Gastroesophageal sphincter (tissue), 4 donors: ENCODE data around the gene VAV3. TPM values are rescaled to one million over a fixed set of nuclear protein-coding genes. Genes with fewer than 3 reads are reported as not detected.

Experiments used
- ATAC-seq: fragments of 150-250 bp; one replicate; pipeline ENCODE4 v1.9.1; 2016; ENCODE audit warnings: mild to moderate bottlenecking, moderate library complexity
- H3K27ac ChIP-seq, 4 donors: fragments of 200-600 bp; sonication (generic) in 3 of 4; 1 replicate in 3 of 4; 2 replicates in 1 of 4; pipeline ENCODE4 v1.5.1; 2016 to 2019
- H3K27me3 ChIP-seq: fragments of 200-600 bp; sonication (generic); one replicate; pipeline ENCODE4 v1.5.1; 2019
- H3K36me3 ChIP-seq, 2 donors: fragments of 200-600 bp; sonication (generic); one replicate each; pipeline ENCODE4 v1.5.1; 2019; ENCODE audit warnings: control low read depth in 1 of 2
- H3K4me1 ChIP-seq, 3 donors: fragments of 200-600 bp; sonication (generic); 1 replicate in 2 of 3; 2 replicates in 1 of 3; pipeline ENCODE4 v1.5.1; 2016 to 2019; ENCODE audit warnings: control low read depth in 2 of 3
- H3K4me3 ChIP-seq, 2 donors: fragments of 200-600 bp; sonication (generic); one replicate each; pipeline ENCODE4 v1.5.1; 2019; ENCODE audit warnings: mild to moderate bottlenecking in 1 of 2, moderate library complexity in 1 of 2
- H3K9me3 ChIP-seq, 3 donors: fragments of 200-600 bp; sonication (generic); one replicate each; pipeline ENCODE4 v1.5.1; 2017 to 2019; ENCODE audit warnings: control low read depth in 2 of 3
- EP300 ChIP-seq: sonication (generic); formaldehyde crosslinking; IDR thresholded peaks from one replicate; pipeline ENCODE4 v1.6.1; 2017; ENCODE audit warnings: antibody characterized with exemption, mild to moderate bottlenecking
- POLR2A ChIP-seq, 2 donors: fragments of 450-650 bp; IDR thresholded peaks; one replicate each; pipeline ENCODE4 v1.6.1; 2017; ENCODE audit warnings: antibody characterized with exemption in 2 of 2, mild to moderate bottlenecking in 2 of 2, moderate library complexity in 1 of 2
- POLR2AphosphoS5 ChIP-seq: sonication (generic); formaldehyde crosslinking; IDR thresholded peaks from one replicate; pipeline ENCODE4 v1.6.1; 2017; ENCODE audit warnings: antibody characterized with exemption
- WGBS, 2 donors: methylation state at CpG; one replicate each; pipeline ENCODE4 v1.1.5; 2018; ENCODE audit warnings: low coverage in 1 of 2; 5-methylcytosine and 5-hydroxymethylcytosine counted together
- total RNA-seq, 4 donors: library from RNA; depleted of rRNA; stranded (reverse); fragments of >200 nt; gene quantifications; one replicate each; pipeline ENCODE4 v1.1.0, GENCODE V29; 2016
- TF ChIP-seq, protein P1 (sequence below), 4 experiments: fragments of 200-600 bp in 2 of 4; fragments of 450-650 bp in 2 of 4; sonication (generic) in 1 of 4; IDR thresholded peaks; one replicate each; pipeline ENCODE4 v1.5.1; 2017 to 2019; ENCODE audit warnings: antibody characterized with exemption in 4 of 4, mild to moderate bottlenecking in 2 of 4, moderate library complexity in 2 of 4

VAV3 gene
- total RNA-seq, 4 donors from 2014 or later = 1.3 to 4.7 (median 2.9) TPM

DNA sequence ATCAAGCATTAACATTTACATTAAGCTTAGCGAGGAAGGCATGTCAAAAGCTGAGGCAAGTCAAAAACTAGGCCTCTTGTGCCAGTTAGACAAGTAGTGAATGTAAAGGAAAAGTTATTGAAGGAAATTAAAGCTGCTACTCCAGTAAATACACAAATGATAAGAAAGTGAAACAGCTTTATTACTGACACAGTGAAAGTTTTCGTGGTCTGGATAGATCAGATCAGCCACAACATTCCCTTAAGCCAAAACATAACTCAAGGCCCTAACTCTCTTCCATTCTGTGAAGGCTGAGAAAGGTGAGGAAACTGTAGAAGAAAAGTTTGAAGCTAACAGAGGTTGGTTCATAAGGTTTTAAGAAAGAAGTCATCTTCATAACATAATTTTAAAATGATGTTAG, 131.9 kb downstream of the VAV3 start:
- H3K4me1 ChIP-seq = no peaks in the 10 kb centered on the region
- H3K27me3 ChIP-seq = peaks cover 5% of the 10 kb centered on the region
- H3K36me3 ChIP-seq = no peaks in the 10 kb centered on the region
- WGBS, 2 donors = 70 to 89% methylated on average over 2 of the region's 2 CpGs
- H3K4me3 ChIP-seq = no peak overlapping the region
- H3K9me3 ChIP-seq = peaks cover 0 to 9% (median 0%) of the 10 kb centered on the region in 3 donors
- TF ChIP-seq POLR2AphosphoS5 (no peak), EP300 (no peak), POLR2A (IDR thresholded peaks at IDR 0.05) (no peak)
- H3K27ac ChIP-seq = no peak overlapping the region
- ATAC-seq = no peak

DNA sequence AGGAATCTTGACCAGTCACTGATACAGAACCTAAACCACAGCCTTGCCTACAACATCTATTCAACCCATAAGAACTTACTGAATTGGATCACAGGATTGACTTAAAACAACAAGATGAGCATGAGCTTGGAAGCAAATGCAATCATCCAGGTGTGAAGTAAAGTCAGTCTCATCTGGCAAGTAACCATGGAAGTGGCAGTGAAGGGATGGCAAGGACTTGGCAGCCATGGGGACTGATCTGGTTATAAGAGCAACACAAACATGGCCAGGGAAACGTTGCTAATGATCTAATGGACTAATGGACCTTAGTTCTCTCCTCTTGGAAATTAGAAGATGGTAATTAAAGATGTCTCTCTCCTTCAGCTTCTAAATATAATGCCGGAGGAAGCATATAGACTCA, 133.1 kb downstream of the VAV3 start:
- Histone ChIP-seq H3K4me1 (no peaks in the 10 kb centered on the region), H3K27ac (no peak overlapping the region), H3K9me3 (no peaks in the 10 kb centered on the region), H3K27me3 (no peaks in the 10 kb centered on the region), H3K36me3 (no peaks in the 10 kb centered on the region), H3K4me3 (no peak overlapping the region)
- 65 to 71% methylated on average over 2 of the region's 2 CpGs for WGBS, 2 donors
- ATAC-seq = no peak
- no peak for TF ChIP-seq EP300
- TF ChIP-seq, protein P1, sequence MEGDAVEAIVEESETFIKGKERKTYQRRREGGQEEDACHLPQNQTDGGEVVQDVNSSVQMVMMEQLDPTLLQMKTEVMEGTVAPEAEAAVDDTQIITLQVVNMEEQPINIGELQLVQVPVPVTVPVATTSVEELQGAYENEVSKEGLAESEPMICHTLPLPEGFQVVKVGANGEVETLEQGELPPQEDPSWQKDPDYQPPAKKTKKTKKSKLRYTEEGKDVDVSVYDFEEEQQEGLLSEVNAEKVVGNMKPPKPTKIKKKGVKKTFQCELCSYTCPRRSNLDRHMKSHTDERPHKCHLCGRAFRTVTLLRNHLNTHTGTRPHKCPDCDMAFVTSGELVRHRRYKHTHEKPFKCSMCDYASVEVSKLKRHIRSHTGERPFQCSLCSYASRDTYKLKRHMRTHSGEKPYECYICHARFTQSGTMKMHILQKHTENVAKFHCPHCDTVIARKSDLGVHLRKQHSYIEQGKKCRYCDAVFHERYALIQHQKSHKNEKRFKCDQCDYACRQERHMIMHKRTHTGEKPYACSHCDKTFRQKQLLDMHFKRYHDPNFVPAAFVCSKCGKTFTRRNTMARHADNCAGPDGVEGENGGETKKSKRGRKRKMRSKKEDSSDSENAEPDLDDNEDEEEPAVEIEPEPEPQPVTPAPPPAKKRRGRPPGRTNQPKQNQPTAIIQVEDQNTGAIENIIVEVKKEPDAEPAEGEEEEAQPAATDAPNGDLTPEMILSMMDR (IDR thresholded peaks at IDR 0.05) = no peak
- no peak for TF ChIP-seq POLR2A (IDR thresholded peaks at IDR 0.05)
- TF ChIP-seq POLR2AphosphoS5 = no peak

DNA sequence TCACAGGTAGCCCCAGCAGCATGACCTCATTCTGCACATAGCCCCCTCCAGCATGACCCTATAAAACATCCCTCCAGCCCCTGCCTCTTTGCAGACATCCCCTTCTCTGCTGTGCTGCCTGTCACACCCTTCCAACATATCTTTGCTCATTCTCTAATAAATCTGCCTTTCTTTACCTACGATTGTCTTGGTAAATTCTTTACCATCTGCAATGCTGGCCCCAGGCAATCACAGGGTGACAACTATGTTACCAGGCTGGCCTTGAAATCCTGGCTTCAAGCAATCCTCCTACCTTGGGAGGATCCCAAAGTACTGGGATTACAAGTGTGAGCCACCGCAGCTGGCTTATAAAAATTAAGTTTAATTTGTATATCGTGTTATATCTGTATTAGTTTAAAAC, 134.5 kb downstream of the VAV3 start:
- Histone ChIP-seq H3K27ac (no peak overlapping the region), H3K27me3 (no peaks in the 10 kb centered on the region), H3K36me3 (no peaks in the 10 kb centered on the region), H3K4me3 (no peak overlapping the region), H3K9me3 (no peaks in the 10 kb centered on the region), H3K4me1 (no peaks in the 10 kb centered on the region)
- TF ChIP-seq, protein P1 (IDR thresholded peaks at IDR 0.05) = no peak
- no peak for TF ChIP-seq POLR2AphosphoS5
- WGBS, 2 donors = 77 to 97% methylated on average over 3 of the region's 3 CpGs
- no peak for ATAC-seq

DNA sequence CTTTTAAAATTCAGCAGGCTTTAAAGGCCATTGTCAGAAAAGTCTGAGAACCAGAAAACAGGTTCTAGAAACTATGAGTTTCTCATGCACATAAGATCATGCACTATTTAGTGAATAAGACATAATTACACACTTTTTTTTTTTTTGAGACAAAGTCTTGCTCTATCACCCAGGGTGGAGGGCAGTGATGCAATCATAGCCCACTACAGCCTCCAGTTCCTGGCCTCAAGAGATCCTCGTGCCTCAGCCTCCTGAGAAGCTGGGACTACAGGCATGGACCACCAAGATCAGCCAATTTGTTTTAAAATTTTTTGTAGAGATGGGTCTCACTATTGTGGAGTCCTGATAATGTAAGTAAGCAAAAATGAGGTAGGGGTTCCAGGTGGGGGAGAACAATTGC, 134.9 kb downstream of the VAV3 start:
- WGBS, 2 donors = 75% methylated on average over 1 of the region's 1 CpG; no CpG with 5 or more reads in 1 of the 2 donors
- no peaks in the 10 kb centered on the region for H3K9me3 ChIP-seq
- TF ChIP-seq POLR2AphosphoS5 (no peak), EP300 (no peak), POLR2A (IDR thresholded peaks at IDR 0.05) (no peak)
- TF ChIP-seq, protein P1 (IDR thresholded peaks at IDR 0.05) = no peak
- no peaks in the 10 kb centered on the region for H3K4me1 ChIP-seq
- no peak for ATAC-seq
- H3K27me3 ChIP-seq = no peaks in the 10 kb centered on the region
- H3K36me3 ChIP-seq = no peaks in the 10 kb centered on the region
- no peak overlapping the region for H3K4me3 ChIP-seq
- H3K27ac ChIP-seq = no peak overlapping the region

DNA sequence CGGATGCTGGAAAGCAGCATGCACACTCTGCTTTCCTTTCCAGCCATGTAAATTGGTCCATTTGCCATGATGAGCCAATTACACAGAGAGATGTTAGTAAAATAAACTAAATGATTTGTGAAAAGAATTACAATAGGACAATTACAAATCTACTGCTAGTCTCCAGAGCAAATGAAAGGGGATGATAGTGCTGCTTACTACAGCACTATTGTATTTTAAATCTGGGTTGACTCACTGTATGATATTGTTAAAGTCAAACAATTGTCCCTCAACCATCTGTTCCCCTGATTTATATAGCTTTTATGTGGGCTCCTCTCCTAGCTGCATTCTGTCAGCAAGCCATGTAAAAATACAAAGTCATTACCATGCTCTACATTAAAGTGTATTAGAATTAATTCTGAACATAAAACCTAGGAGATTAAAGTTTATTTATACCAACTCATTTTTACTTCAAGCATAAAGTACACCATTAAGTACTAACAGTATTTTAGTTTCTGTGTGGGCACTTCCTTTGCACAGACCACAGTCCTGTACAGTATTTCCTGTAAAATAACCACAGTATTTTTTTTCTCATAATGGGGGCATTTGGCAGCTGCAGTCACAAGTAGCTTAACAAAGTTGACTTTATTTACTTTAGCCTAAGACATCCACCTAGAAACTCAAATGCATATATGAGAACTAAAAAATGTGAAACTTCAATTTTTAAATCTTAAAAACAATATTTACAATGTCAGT, 135.8 kb downstream of the VAV3 start:
- no peaks in the 10 kb centered on the region for H3K27me3 ChIP-seq
- no peak overlapping the region for H3K4me3 ChIP-seq
- TF ChIP-seq EP300 = no peak
- no peak for TF ChIP-seq POLR2A (IDR thresholded peaks at IDR 0.05)
- TF ChIP-seq, protein P1 (IDR thresholded peaks at IDR 0.05) = no peak
- no peak for TF ChIP-seq POLR2AphosphoS5
- no peak overlapping the region for H3K27ac ChIP-seq
- no peaks in the 10 kb centered on the region for H3K4me1 ChIP-seq
- no peak for ATAC-seq
- 27 to 67% methylated on average over 1 of the region's 1 CpG for WGBS, 2 donors
- no peaks in the 10 kb centered on the region for H3K9me3 ChIP-seq
- H3K36me3 ChIP-seq = no peaks in the 10 kb centered on the region
